IPS DF 6.9 (cell line): ENCODE measurements around the gene TMEM8B.

Experiments used
- DNase-seq: peaks from one replicate; pipeline ENCODE4 v3.0.0-alpha.2; 2013; ENCODE audit warnings: low read depth, low spot score
- H3K27ac ChIP-seq: one replicate; pipeline ENCODE4 v1.5.1; 2013; ENCODE audit warnings: low read length, control low read depth
- H3K27me3 ChIP-seq: 2 replicates; pipeline ENCODE4 v1.6.1; 2013; ENCODE audit warnings: mild to moderate bottlenecking, low read length; ENCODE audit not compliant: control insufficient read depth, insufficient read depth
- H3K36me3 ChIP-seq: 2 replicates; pipeline ENCODE4 v1.6.1; 2013; ENCODE audit warnings: low read length; ENCODE audit not compliant: control insufficient read depth, insufficient read depth
- H3K4me1 ChIP-seq: 2 replicates; pipeline ENCODE4 v1.6.1; 2013; ENCODE audit warnings: low read length; ENCODE audit not compliant: control insufficient read depth, insufficient read depth
- H3K4me3 ChIP-seq: 2 replicates; pipeline ENCODE4 v1.5.1; 2013; ENCODE audit warnings: mild to moderate bottlenecking, low read length
- H3K9me3 ChIP-seq: 2 replicates; pipeline ENCODE4 v1.6.1; 2013; ENCODE audit warnings: low read length, inconsistent platforms; ENCODE audit not compliant: control insufficient read depth, insufficient read depth
- WGBS: extraction: QIAGEN DNeasy Blood & Tissue Kit; methylation state at CpG from one replicate; pipeline ENCODE4 v1.1.7; 2013; ENCODE audit warnings: mixed read lengths, missing lambda C conversion rate; ENCODE audit not compliant: insufficient read length, insufficient coverage; 5-methylcytosine and 5-hydroxymethylcytosine counted together

Gene TMEM8B

GRCh38 chr9:35914301-35914807 lies 85.3 kb downstream of the TMEM8B start:
- no peaks in the 10 kb centered on the region for H3K27me3 ChIP-seq
- no peak overlapping the region for H3K4me3 ChIP-seq
- WGBS: no CpG with 5 or more reads among the region's 9 CpGs
- no peak overlapping the region for H3K27ac ChIP-seq
- no peaks in the 10 kb centered on the region for H3K9me3 ChIP-seq
- no peak for DNase-seq
- peaks cover 6% of the 10 kb centered on the region; the same call in 1 of the 2 replicates for H3K4me1 ChIP-seq
- H3K36me3 ChIP-seq: no peaks in the 10 kb centered on the region
